HG03378 (cell line): Measurements from ENCODE around the gene YPEL3.
A peak's percentile ranks its signal among the peaks of the same experiment; 100 is the strongest.

Experiments used
- ATAC-seq: cut with Tn5 transposase; IDR thresholded peaks from one replicate; pipeline ENCODE4 v1.9.1; 2021; ENCODE audit warnings: mild to moderate bottlenecking, moderate library complexity; ENCODE audit not compliant: unreplicated experiment

Gene YPEL3

GRCh38 chr16:30052671-30053372 lies 43.2 kb downstream of the YPEL3 start:
- ATAC-seq: peak; percentile 46

- no peak for ATAC-seq
Measured at GRCh38 chr16:30051518-30051917, 44.5 kb downstream of the YPEL3 start.

GRCh38 chr16:30049871-30050270 lies 46.1 kb downstream of the YPEL3 start:
- ATAC-seq: no peak

- ATAC-seq: no peak
Measured at GRCh38 chr16:30046588-30046987, 49.4 kb downstream of the YPEL3 start.

- ATAC-seq: no peak
Measured at GRCh38 chr16:30046178-30046577, 49.8 kb downstream of the YPEL3 start.
